SK-N-SH treated with all-trans-retinoic acid at 6 μM for 48 hours (cell line): ENCODE results near the gene ZNF549.

Experiments
- BACH2 ChIP-seq: fragments of 250-450 bp; sonication (Bioruptor Pico); IDR thresholded peaks from 2 replicates; pipeline ENCODE4 v1.9.0; 2021; ENCODE audit warnings: mild to moderate bottlenecking, borderline replicate concordance
- CSDC2 ChIP-seq: fragments of 250-450 bp; sonication (Bioruptor Pico); IDR thresholded peaks from 2 replicates; pipeline ENCODE4 v1.5.0; 2020; ENCODE audit warnings: mild to moderate bottlenecking, moderate library complexity
- TCF4 ChIP-seq: fragments of 250-450 bp; sonication (Bioruptor Pico); IDR thresholded peaks from 2 replicates; pipeline ENCODE4 v1.8.0; 2021; ENCODE audit warnings: mild to moderate bottlenecking, moderate library complexity, borderline replicate concordance
- ZFP30 ChIP-seq: fragments of 450-650 bp; formaldehyde crosslinking; IDR thresholded peaks from 2 replicates; pipeline ENCODE4 v1.5.0; 2022; ENCODE audit warnings: mild to moderate bottlenecking, moderate library complexity
- ZNF8 ChIP-seq: fragments of 450-650 bp; formaldehyde crosslinking; IDR thresholded peaks from 2 replicates; pipeline ENCODE4 v1.5.0; 2020; ENCODE audit warnings: mild to moderate bottlenecking, moderate library complexity
- TF ChIP-seq, protein P1 (sequence below): fragments of 250-450 bp; sonication (Bioruptor Pico); IDR thresholded peaks from 2 replicates; pipeline ENCODE4 v1.8.0; 2020; ENCODE audit warnings: mild to moderate bottlenecking, moderate library complexity, borderline replicate concordance
- TF ChIP-seq, protein P2 (sequence below): fragments of 250-450 bp; sonication (Bioruptor Pico); IDR thresholded peaks from 2 replicates; pipeline ENCODE4 v1.5.1; 2020; ENCODE audit warnings: low read depth, mild to moderate bottlenecking, moderate library complexity

DNA sequence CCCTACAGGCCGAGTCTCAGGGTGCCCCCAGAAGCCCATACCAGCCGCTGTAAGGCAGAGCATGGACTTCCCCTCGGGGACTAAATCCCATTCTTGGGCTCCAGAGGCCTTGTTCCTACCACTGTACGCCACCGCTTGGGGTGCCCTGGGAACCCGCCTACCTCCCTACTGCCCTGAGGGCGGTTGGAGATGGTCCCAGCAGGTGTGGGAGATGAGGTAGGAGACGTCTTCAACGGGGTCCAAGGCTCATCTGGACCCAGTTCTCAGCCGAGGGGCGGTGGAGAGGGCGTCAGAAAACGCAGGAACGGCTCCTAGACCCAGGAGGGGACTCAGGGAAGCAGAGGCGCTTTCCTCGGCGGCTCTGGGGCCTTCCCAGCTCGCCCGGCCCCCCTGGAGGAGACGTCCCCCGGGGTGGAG, 56.0 kb downstream of the ZNF549 start:
- TF ChIP-seq TCF4 (CRISPR knock-in tag) (no peak), ZFP30 (no peak), CSDC2 (CRISPR knock-in tag) (no peak), BACH2 (CRISPR knock-in tag) (no peak), ZNF8 (CRISPR knock-in tag) (no peak)
- TF ChIP-seq, protein P1, sequence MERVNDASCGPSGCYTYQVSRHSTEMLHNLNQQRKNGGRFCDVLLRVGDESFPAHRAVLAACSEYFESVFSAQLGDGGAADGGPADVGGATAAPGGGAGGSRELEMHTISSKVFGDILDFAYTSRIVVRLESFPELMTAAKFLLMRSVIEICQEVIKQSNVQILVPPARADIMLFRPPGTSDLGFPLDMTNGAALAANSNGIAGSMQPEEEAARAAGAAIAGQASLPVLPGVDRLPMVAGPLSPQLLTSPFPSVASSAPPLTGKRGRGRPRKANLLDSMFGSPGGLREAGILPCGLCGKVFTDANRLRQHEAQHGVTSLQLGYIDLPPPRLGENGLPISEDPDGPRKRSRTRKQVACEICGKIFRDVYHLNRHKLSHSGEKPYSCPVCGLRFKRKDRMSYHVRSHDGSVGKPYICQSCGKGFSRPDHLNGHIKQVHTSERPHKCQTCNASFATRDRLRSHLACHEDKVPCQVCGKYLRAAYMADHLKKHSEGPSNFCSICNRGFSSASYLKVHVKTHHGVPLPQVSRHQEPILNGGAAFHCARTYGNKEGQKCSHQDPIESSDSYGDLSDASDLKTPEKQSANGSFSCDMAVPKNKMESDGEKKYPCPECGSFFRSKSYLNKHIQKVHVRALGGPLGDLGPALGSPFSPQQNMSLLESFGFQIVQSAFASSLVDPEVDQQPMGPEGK (CRISPR knock-in tag), result no peak
- TF ChIP-seq, protein P2, sequence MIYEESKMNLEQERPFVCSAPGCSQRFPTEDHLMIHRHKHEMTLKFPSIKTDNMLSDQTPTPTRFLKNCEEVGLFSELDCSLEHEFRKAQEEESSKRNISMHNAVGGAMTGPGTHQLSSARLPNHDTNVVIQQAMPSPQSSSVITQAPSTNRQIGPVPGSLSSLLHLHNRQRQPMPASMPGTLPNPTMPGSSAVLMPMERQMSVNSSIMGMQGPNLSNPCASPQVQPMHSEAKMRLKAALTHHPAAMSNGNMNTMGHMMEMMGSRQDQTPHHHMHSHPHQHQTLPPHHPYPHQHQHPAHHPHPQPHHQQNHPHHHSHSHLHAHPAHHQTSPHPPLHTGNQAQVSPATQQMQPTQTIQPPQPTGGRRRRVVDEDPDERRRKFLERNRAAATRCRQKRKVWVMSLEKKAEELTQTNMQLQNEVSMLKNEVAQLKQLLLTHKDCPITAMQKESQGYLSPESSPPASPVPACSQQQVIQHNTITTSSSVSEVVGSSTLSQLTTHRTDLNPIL, result no peak
